HepG2 (cell line): Measurements from ENCODE around the gene NEDD4L. TPM values are rescaled to one million over a fixed set of nuclear protein-coding genes. Genes with fewer than 3 reads are reported as not detected.

Experiments used
- CTCF ChIP-seq: sonication (generic); formaldehyde crosslinking; IDR thresholded peaks from 2 replicates; pipeline ENCODE4 v1.5.0; 2020; ENCODE audit warnings: mild to moderate bottlenecking, missing genetic modification reagents, moderate library complexity
- HCFC1 ChIP-seq: fragments of 150-350 bp; IDR thresholded peaks from 2 replicates; pipeline ENCODE4 v1.6.1; 2014; ENCODE audit warnings: low read depth, low read length
- KAT8 ChIP-seq: IDR thresholded peaks from 2 replicates; pipeline ENCODE4 v1.6.1; 2016; ENCODE audit warnings: missing genetic modification reagents, missing compliant biosample characterization
- MYNN ChIP-seq: sonication (generic); formaldehyde crosslinking; IDR thresholded peaks from 2 replicates; pipeline ENCODE4 v1.4.0; 2020; ENCODE audit warnings: mild to moderate bottlenecking, low read depth, missing genetic modification reagents
- NCOA1 ChIP-seq: sonication (generic); formaldehyde crosslinking; IDR thresholded peaks from 2 replicates; pipeline ENCODE4 v1.9.0; 2021; ENCODE audit warnings: missing genetic modification reagents
- NCOA5 ChIP-seq: sonication (generic); formaldehyde crosslinking; IDR thresholded peaks from 2 replicates; pipeline ENCODE4 v1.4.0; 2020; ENCODE audit warnings: missing genetic modification reagents
- REST ChIP-seq, 2 experiments: IDR thresholded peaks; 2 replicates each; pipeline ENCODE4 v1.6.1; 2011 to 2012; ENCODE audit warnings: low read length in 2 of 2, borderline replicate concordance in 1 of 2, low read depth in 1 of 2, mild to moderate bottlenecking in 1 of 2, moderate library complexity in 1 of 2
- TGIF2 ChIP-seq: IDR thresholded peaks from 2 replicates; pipeline ENCODE4 v1.6.1; 2016; ENCODE audit warnings: control low read depth, missing compliant biosample characterization
- ZNF12 ChIP-seq: sonication (generic); formaldehyde crosslinking; IDR thresholded peaks from 2 replicates; pipeline ENCODE4 v1.5.0; 2020; ENCODE audit warnings: missing genetic modification reagents
- ZNF607 ChIP-seq: sonication (generic); formaldehyde crosslinking; IDR thresholded peaks from 2 replicates; pipeline ENCODE4 v1.5.1; 2020; ENCODE audit warnings: missing genetic modification reagents, mild to moderate bottlenecking, borderline replicate concordance
- ZNF792 ChIP-seq: IDR thresholded peaks from 2 replicates; pipeline ENCODE4 v1.6.1; 2016
- ZSCAN29 ChIP-seq: sonication (generic); formaldehyde crosslinking; conservative IDR thresholded peaks from 2 replicates; pipeline ENCODE4 v1.4.0; 2020; ENCODE audit warnings: mild to moderate bottlenecking, missing genetic modification reagents
- polyA plus RNA-seq, 8 experiments: library from polyadenylated mRNA; depleted of rRNA in 3 of 8; stranded (reverse) in 7 of 8; unstranded in 1 of 8; fragments of >200 nt; fragmentation: Illumina TruSeq in 4 of 8; extraction: Trizol in 4 of 8; gene quantifications; 2 replicates each; pipeline versions ENCODE4 v1.2.1 to v1.2.3, GENCODE V29; 2011 to 2016; ENCODE audit warnings: low read depth in 4 of 8, missing spikeins in 1 of 8, mixed read lengths in 1 of 8; ENCODE audit not compliant: insufficient read depth in 1 of 8
- total RNA-seq, 5 experiments: library from RNA; depleted of rRNA; stranded (reverse); fragments of >200 nt; fragmentation: Illumina TruSeq; extraction: Trizol; gene quantifications; 2 replicates each; pipeline ENCODE4 v1.2.3, GENCODE V29; 2016; ENCODE audit warnings: low read depth in 1 of 5
- TF ChIP-seq, protein P1 (sequence below), 2 experiments: sonication (generic) in 1 of 2; formaldehyde crosslinking in 1 of 2; IDR thresholded peaks; 2 replicates each; pipeline versions ENCODE4 v1.4.0 to v1.6.1; 2016 to 2020; ENCODE audit warnings: borderline replicate concordance in 1 of 2, low read depth in 1 of 2, mild to moderate bottlenecking in 1 of 2, missing genetic modification reagents in 1 of 2
- TF ChIP-seq, protein P2 (sequence below): fragments of 450-650 bp; IDR thresholded peaks from 2 replicates; pipeline ENCODE4 v1.6.1; 2016
- TF ChIP-seq, protein P3 (sequence below): sonication (generic); formaldehyde crosslinking; IDR thresholded peaks from 2 replicates; pipeline ENCODE4 v1.5.1; 2020; ENCODE audit warnings: missing genetic modification reagents, mild to moderate bottlenecking, borderline replicate concordance

The NEDD4L gene
- total and polyA plus RNA-seq, 2 of the 13 experiments (the other 11 are each of a cell fraction or from before 2014, with no cell fraction given): 168 to 390 TPM

DNA sequence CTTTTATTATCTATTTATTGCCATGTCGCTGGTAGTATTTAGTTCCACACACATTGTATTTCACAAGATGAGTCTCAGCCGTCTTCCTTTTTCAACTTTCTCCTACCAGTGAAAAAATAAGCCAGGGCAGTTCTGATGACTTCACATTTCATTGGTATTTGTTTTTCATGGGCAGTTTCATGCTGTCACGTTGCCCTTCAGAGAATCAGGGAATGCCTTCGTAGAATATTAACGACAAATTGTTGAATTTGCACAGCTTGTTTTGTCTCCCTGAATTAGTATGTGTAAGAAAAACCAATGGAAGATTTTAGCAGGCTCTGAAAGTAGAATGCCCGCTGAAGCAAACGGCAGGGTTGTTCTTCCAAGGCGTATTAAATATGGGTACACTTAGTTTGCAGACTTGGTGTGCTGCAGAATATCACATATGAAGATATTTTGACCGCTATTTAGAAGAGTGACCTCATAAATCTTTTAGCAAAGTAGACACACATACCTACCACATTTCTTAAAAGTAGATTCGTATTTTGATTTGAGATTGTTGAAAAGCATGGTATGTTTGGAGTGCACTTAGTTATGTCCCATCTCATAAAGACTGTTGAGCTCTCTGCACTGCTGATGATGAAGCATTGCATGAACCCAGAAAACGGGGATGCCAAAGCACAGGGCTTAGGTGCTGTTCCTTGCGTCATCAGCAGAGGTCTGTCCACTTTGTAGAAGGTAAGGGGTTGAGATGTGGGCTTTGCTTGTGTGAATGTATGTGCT, 2.9 kb downstream of the NEDD4L start (continued):
- TF ChIP-seq TGIF2 (CRISPR knock-in tag) (peak; percentile 54; the same call in 1 of the 2 replicates), NCOA1 (0 out of 2 replicates have a peak, but pooled peaks have one; percentile 35), CTCF (CRISPR knock-in tag) (peak; percentile 39), ZNF12 (CRISPR knock-in tag) (no peak), MYNN (CRISPR knock-in tag) (no peak), KAT8 (CRISPR knock-in tag) (no peak; the same call in 1 of the 2 replicates), NCOA5 (CRISPR knock-in tag) (no peak), ZNF792 (no peak), REST (IDR thresholded peaks at IDR 0.05; ENCODE audit: borderline replicate concordance in 1 of 2, low read depth in 1 of 2, low read length in 2 of 2) (peak in 1 of 2 experiments; percentile 11; a peak in 1 of 4 replicates), ZSCAN29 (CRISPR knock-in tag) (no peak), HCFC1 (no peak), ZNF607 (CRISPR knock-in tag) (no peak)
- TF ChIP-seq, protein P1, sequence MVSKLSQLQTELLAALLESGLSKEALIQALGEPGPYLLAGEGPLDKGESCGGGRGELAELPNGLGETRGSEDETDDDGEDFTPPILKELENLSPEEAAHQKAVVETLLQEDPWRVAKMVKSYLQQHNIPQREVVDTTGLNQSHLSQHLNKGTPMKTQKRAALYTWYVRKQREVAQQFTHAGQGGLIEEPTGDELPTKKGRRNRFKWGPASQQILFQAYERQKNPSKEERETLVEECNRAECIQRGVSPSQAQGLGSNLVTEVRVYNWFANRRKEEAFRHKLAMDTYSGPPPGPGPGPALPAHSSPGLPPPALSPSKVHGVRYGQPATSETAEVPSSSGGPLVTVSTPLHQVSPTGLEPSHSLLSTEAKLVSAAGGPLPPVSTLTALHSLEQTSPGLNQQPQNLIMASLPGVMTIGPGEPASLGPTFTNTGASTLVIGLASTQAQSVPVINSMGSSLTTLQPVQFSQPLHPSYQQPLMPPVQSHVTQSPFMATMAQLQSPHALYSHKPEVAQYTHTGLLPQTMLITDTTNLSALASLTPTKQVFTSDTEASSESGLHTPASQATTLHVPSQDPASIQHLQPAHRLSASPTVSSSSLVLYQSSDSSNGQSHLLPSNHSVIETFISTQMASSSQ (IDR thresholded peaks at IDR 0.05; ENCODE audit: low read depth): no peak
- TF ChIP-seq, protein P1 (CRISPR knock-in tag; IDR thresholded peaks at IDR 0.05; ENCODE audit: borderline replicate concordance): no peak
- TF ChIP-seq, protein P2, sequence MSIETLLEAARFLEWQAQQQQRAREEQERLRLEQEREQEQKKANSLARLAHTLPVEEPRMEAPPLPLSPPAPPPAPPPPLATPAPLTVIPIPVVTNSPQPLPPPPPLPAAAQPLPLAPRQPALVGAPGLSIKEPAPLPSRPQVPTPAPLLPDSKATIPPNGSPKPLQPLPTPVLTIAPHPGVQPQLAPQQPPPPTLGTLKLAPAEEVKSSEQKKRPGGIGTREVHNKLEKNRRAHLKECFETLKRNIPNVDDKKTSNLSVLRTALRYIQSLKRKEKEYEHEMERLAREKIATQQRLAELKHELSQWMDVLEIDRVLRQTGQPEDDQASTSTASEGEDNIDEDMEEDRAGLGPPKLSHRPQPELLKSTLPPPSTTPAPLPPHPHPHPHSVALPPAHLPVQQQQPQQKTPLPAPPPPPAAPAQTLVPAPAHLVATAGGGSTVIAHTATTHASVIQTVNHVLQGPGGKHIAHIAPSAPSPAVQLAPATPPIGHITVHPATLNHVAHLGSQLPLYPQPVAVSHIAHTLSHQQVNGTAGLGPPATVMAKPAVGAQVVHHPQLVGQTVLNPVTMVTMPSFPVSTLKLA: no peak
- TF ChIP-seq, protein P3, sequence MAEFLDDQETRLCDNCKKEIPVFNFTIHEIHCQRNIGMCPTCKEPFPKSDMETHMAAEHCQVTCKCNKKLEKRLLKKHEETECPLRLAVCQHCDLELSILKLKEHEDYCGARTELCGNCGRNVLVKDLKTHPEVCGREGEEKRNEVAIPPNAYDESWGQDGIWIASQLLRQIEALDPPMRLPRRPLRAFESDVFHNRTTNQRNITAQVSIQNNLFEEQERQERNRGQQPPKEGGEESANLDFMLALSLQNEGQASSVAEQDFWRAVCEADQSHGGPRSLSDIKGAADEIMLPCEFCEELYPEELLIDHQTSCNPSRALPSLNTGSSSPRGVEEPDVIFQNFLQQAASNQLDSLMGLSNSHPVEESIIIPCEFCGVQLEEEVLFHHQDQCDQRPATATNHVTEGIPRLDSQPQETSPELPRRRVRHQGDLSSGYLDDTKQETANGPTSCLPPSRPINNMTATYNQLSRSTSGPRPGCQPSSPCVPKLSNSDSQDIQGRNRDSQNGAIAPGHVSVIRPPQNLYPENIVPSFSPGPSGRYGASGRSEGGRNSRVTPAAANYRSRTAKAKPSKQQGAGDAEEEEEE (CRISPR knock-in tag): no peak
